ENCODE results near the gene GRM6.

GRM6 gene

DNA sequence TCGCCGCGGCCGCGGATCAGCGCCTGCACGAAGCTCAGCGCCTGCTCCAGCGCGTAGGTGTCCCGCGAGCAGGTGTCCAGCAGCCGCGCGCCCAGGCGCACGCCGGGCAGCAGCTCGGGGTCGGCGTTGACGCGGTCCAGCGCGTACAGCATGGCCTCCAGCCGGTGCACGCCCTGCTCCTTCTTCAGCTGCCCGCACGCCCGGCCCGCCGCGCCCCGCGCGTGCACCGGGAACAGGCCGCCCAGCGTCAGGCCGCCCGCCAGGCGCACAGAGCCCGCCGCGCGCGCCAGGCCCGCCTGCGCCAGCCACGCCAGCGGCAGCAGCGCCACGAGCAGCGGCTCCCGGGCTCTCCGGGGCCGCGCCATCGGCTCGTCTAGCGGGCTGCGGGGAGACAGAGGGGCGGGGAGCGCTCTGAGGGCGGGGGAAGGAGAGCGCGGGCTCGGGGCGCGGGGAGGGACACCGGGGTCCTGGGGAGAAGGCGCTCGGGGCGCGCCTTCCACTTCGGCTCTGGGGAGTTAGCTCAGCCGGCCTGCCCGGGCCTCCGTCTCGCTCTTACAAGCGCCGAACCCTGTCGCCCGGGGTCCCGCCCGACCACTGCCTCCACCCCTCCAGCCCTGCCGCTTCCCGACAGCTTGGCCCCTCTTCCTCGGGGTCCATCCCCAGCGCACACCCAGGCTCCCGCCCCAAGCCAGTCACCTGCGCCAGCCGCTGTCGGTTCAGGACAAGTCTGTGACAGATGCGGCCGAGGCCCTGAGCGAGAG lies at the start of gene GRM6:
GRM6 (minus strand) TSS at position 741 of the 761 bp plus-strand sequence; CDS start at position 365, 376 bp downstream.
- DNase-seq, result no peak

DNA sequence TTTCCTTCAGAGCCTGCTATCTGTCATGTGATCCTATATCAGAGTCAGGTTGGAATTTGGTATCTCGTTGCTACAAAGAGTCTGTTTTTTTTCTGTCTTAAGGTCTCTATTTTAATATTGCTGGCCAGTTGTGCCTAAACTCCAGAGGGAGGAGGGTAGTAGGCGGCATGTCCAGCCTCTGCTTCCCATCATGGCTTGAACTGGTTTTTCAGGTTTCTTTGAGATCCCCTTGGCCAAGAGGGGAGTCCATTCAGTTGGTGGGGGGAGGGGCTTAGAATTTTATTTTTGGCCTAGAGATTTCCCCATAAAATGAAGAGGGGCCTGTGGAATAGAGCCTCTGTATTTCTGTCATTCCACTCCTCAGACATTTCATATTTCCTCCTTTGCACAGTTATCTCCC lies 49.6 kb upstream of the GRM6 start:
- DNase-seq, result no peak

DNA sequence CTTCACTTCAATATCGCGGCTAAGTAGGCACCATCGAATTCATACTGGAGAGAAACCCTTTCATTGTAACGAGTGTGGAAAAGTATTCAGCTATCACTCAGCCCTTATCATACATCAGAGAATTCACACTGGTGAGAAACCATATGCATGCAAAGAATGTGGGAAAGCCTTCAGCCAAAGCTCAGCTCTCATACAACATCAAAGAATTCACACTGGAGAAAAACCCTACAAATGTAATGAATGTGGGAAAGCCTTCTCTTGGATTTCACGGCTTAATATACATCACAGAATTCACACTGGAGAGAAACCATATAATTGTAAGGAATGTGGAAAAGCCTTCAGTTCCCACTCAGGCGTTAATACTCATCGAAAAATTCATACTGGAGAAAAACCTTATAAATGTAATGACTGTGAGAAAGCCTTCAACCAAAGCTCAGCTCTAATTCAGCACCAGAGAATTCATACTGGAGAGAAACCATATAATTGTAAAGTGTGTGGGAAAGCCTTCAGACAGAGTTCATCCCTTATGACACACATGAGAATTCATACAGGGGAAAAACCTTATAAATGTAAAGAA lies 38.0 kb upstream of the GRM6 start:
- no peak for DNase-seq

DNA sequence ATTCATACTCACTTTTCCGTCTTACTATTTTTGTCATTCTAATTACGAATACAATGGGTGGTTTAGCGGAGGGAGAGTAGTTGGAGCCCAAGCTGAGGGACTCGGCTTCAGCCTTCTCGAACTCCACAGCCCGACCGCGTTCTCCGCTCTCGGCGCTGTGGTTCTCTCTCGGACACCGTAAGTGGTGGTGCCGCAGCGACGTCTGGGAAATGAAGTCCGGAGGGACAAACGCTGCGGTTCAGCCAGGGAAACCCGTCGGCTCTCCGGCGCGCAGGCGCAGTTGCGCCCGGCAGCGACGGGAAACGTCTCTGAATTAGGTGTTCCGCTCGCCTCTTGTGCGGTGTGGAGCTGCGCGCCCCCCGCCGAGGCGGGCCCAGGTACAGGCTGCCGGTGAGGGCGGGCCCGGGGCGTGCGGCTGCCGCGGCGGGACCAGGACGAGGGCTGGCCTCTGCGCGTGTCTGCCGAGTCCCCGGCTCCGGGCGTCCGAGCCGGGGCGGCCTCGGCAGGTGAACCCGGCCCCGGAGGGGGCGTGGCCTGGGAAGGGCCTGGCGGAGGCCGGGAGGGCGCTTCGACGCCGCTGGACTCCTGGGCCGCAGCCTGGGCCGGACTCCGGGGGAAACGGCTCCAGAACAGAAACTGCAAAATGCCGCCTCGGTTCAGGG lies 28.5 kb upstream of the GRM6 start, which contains the start of gene ZNF879:
ZNF879 (plus strand) TSS at position 277 of the 662 bp plus-strand sequence. CDS start 1,201 bp downstream, outside the sequence.
- DNase-seq, result peak; percentile 95

DNA sequence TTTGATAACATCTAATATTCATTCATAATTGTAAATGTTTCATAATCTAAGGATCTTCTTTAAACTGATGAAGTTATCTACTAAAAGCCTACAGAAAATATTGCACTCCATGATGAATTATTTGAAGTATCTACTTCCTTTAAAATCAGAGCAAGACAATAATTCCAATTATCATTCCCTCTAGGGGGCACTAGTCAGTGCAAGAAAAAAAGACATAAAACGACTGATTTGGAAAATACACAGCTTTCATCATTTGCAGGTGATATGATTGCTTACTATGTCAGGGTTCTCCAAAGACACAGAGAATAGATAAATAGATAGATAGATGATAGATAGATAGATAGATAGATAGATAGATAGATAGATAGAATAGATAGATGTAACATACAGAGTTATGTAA lies 13.5 kb upstream of the GRM6 start:
- DNase-seq, result no peak

DNA sequence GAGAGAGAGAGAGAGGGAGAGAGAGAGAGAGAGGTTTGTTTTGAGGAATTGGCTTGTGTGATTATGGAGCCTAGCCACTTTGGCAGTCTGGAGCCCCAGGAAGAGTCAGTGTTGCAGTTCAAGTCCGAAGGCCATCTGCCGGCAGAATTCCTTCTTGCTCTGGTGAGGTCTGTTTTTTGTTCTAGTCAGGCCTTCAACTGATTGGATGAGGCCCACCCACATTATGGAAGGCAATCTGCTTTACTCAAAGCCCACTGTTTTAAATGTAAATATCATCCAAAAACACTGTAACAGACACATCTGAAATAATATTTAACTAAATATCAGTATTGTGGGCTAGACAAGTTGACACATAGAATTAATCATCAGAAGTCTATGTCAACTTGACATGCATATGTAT lies 11.4 kb upstream of the GRM6 start:
- DNase-seq, result no peak

DNA sequence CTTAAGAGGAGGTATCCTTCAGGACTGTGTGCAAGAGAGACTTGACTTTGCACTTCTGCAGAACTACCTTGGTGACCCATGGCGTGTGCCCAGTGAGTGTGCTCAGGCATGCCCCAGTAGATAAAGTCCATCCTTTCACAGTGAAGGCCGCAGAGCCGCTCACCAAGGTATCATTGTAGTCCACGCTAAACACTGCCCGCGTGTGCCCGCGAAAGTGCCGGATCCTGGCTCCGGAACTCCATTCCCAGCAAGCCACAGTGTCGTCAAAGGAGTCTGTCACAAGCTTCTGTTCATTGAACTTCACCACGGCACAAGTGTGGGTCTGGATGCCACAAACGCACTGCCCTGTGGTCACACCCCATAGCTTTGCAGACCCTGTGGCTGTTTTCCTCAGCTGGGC lies 3.3 kb upstream of the GRM6 start:
- DNase-seq, result no peak

DNA sequence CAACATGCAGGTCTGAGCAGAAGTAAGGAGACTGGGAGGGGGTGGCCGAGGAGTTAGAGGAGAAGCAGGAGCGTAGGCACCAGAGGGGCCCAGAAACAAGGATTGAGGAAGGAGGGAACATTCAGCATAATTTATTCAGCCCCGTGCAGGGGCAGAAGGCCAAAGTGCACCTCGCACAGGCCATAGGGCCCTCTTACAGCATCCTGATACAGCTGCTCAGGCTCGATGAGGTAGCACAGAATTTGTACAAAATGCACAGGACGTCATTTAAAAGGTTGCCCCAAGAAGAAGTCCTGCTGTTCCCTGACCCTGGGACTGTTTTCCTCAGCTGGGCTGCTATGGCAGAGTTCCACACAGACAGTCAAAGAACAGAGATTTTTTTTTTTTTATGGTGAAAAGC lies 2.1 kb upstream of the GRM6 start:
- no peak for DNase-seq

DNA sequence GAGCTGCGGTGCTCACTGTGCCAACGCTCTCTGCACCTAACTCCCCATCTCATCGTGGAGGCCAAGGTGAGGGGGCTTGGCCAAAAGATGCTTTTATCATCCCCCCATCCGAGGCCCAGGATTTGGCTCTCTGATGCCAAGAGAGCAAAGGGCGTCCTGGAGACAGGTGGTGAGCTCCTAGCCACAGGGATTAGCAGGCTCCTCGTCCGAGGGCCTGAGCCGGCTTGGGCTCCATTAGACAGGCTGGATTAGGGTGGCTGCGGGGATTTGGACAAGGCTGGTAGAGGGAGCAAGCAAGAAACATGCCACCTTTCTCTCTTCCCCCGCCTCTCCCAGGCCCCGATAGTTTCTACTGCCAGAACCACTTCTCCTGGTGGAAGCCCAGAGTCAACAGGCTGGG lies 1.0 kb upstream of the GRM6 start:
- DNase-seq, result no peak

DNA sequence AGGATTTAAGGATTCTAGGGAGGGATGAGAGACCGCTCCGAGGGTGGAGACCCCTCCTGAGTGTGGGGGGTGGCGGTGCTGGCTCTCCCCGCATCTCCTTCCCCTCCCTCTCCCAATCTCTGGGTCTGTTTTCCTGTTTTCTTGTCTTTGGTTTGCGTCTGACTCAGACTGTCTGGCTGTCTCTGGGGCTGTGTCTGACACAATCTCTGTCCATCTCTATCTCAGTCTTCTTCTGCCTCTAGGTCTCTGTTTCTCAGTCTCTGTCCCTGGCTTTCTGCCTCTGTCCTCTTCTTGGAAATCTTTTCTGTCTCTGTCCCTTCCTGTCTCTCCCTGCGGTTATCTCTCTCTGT lies 196 bp upstream of the GRM6 start:
- no peak for DNase-seq

DNA sequence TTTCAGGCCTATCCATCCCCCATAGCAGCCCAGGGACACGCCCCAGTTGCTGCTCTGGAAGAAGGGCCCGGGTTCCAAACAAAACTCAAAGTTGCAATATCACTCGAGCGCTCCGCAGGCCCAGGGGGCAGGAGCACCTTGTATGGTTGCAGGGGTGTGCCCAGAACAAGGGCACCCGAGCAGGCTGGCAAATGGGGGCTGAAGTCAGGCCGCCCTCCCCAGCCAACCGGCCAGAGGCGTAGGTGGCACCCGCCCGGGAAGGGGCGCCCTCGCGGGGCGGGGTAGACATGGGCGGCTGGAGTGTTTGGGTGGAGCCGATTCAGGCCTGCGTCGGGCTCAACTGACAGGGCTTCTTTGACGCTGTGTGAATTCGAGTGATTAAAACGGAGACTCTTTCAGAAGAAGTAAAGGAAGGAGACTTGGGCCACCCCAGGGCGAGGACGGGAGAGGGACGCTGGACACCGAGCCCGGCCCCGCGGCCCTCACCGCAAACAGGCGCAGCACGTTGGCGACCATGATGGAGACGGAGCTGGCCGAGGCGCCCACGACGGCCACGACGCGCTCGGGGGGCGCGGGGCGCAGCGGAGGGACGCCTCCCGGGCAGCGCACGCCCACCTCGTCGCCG lies 1.1 kb downstream of the GRM6 start:
- no peak for DNase-seq

DNA sequence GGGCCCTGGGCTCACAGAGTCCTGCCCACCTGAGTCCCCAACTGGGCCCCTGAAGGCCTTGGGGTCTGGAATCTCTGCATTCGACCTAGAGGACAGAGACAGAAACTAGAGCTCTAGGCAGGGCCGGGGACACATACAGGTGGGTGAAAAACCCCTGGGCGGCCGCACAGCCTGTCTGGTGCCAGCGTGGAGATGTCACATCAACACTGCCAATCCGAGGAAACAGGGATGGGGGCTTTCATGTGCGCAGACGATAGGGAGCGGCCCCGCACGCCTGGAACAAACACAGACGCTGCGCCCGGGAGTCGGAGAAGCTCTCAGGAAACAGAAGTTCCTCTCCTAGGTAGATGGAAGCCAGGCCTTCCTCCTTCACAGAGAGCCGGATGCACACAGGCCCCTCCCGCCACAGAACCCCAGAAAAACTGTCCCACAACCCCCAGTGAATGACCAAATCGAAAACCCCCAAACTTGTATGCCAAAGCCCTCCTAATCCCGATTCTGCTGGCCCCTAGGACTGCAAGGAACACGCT lies 1.8 kb downstream of the GRM6 start:
- DNase-seq, result no peak

DNA sequence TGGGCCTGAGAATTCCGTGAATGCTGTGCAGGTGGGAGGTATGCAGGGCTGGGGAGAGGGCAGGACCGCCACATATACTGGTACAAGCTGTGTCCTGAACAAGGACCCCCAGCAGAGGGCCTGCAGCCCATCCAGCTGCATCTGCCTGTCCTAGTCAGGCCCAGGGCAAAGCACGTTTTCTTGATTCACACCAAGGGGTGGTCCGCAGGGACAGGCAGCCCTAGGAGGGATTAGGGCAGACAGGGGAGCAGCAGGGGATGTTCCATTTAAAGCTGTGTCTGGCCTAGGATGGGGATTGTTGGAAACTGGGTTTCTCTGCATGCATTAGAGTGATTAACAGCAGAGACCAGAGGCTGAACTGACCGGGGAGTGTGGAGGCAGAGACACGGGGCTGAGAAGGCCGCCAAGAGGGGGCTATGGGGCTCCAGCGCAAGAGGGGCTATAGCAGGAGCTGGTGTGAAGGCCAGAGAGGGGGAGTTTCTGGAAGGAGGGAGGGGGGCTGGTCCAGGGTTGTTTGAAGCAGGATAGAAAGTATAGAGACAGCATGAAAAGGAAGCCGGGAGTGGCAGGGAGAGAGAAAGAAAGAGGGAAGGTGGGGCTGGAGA lies 2.7 kb downstream of the GRM6 start:
- no peak for DNase-seq

DNA sequence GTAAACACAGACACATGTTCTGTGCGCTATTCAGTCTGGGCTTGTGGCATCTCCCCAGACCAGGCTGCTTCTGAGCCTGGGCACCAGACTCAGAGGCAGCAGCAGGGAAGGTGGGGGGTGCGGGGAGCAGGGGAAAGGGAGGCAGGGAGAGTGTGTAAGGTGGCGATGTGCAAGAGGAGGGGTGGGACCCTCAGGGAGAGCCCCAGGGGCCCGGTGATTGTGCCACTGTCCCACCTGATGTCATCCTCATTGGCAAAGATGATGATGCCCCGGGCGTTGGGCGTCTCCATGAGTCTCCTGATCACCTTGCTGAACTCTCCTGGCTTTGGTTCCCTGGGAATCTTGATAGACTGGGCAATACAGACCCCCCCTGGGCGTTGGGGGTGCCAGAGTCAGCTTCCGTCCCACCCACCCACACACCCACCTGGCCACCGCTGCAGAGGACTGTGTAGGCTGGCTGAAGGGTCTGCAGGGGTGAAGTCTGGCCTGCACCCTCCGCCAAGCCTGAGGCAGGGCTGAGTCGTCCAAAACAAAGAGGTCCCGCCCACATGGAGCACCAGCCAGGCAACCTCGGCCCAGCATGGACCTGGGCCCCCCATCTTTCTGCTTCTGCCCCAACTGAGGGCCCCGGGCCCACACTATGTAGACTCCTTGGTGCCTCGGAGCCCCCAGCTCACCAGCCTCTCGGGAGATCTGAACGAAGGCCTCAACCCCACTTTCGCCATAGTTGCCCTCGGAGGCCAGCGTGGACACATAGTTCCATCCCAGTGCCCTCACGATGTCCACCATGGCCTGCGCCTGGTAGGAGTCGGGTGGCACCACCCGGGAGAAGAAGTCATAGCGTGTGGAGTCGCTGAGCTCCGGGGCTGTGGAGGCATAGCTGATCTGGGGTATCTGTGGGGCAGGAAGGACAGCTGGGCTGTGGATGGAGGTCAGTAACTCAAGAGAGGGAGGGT lies 3.7 kb downstream of the GRM6 start:
- DNase-seq, result no peak

DNA sequence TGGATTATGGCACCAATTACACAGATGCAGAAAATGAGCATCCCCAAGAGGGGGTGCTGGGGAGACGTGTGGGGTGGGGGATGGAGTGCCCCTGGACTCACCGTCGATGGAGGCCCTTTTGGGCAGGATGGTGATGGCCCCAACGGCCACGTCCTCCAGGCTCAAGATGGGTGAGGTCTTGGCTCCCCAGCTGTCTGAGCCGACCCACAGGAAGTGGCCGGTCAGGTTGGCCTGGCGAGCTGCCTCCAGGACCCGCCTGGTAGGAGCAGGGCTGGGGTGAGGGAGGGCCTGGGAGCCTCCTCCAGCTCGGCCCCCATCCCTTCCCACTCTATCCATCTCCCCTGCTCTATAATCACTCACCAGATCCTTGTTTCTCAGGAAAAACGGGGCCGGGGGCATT lies 4.6 kb downstream of the GRM6 start:
- DNase-seq, result no peak

DNA sequence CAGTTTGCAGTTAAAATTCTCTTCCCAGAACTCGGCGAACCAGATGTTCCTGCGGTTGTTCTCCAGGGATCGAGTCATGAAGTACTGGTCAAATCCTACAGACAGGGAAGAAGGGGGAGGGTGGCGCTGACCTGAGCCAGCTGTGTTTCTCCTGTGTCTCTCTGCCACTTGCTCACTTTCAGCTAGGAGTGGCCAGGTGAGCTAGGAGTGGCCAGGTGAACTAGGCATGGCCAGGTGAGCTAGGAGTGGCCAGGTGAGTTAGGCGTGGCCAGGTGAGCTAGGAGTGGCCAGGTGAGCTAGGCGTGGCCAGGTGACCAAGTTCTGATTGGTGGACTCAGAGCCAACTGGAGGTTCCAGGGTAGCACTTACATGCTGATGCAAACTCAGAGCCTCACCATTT lies 5.8 kb downstream of the GRM6 start:
- DNase-seq, result no peak

DNA sequence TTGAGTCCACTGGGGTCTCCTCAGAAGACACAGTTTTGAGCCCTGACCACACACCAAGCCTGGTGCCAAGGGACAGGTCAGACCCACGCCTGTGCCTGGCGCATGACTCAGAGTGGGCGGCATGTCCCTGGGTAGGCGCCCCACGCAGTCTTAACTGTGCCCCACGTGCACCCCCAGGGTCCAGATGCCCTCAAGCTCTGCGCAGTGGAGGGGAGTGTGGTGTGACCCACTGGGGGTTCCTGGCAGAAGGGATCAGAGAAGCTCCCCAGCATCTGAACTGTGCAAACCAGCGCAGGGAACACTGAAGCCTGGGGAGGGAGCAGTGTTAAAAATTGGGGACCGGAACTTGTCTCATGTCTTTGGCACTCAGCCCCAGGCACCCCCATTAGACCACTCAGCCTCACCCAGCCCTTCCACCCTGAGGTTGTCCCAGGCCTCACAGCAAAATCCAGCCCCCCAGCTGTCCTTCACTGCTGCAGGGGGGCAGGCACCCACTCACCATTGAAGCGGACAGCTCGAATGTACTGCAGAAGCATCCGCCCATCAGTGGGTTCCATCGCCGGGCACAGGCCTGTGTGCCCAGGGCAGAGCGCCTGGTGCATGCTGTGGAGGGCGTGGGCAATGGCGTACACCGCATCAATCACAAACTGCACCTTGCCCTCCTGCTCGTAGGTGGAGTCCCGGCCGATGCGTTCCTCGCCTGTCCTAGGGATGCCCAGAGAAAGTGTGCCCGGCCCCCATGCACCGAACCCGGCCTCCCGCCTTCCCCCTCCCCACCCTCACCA lies 6.5 kb downstream of the GRM6 start:
- DNase-seq, result no peak

DNA sequence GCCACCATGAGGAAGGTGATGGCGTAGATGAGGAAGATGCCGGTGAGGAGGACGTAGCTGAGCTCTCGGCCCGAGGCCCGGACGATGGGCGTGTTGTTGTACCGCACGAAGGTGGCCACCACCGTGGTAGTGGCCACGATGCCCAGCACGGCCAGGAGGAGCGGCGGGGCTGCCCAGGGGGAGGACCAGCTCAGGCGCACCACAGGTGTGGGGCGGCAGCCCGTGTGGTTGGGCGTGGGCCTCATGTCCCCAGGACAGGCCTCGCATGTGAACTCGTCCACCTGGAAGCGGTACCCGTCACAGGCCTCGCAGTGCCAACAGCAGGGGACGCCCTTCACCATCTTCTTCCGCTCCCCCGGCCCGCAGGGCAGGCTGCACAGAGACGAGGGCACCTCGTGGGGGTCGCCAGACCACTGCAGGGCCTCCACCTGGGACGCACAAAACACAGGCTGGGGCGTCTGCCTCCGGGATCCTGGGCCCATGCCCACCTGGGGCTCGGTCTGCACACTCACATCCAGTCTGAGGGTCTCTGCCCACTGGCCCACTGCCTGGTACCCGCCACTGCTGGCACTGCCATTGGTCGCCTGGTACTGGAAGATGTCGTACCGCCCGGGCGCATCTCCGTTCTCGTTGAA lies 8.7 kb downstream of the GRM6 start:
- DNase-seq, result no peak

DNA sequence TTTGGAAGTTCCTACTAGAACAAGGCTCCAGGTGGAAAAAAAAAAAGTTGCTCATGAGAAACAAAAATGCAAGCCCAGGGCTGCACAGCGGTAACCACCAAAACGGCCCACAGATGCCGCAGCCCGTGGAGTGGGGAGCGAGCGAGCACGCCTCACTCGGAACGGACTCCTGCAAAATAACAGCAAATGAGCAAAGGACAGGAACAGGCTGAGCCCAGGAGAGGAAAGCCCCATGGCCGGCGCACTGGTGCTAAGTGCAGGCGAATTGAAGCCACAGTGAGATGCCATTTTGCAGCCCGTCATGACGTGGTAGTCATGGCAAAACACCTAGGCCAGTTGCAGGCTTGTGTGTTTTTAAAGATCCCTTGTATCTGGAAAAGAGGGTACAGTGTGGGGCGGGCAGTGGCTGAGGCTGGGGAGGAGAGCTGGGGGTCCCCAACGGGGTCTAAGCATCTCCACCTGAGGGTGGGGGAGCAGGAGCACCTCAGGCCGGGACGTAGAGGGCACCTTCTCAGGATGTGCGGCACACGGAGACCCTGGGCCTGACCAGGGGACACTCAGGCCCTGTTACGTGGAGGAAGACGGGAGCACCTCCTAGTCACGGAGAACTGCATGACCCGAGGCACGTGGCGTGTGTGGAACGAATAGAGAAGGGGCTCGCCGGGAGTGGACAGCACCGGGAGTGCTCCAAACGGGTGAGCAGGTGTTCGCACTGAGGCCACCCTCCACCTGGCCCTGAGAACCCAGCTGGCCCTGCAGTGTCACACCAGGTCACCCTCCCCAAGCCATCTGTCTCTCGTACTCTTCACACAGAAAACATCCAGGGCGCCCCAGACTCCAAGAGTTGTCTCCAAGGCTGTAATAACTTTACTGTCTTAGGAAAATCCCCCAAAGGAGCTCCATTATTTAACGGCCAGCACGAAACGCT lies 10.7 kb downstream of the GRM6 start:
- no peak for DNase-seq

Measured in fibroblast of skin of right quadriceps (primary cell).